ENCODE results near the gene ARG2.

- TF ChIP-seq CTCF (conservative IDR thresholded peaks at IDR 0.05 in 1 of 2, IDR thresholded peaks at IDR 0.05 in 1 of 2; ENCODE audit: low read depth in 1 of 2, low read length in 2 of 2) (no peak), EZH2 (IDR thresholded peaks at IDR 0.05; ENCODE audit: low read length, missing control alignments) (no peak)
Measured at GRCh38 chr14:67620217-67620785, 581 bp downstream of the ARG2 start.

Data from fibroblast of lung (primary cell).